ENCODE data around the gene COX8A.

- TF ChIP-seq POLR2A (IDR thresholded peaks at IDR 0.05) (no peak), CTCF (IDR thresholded peaks at IDR 0.05) (no peak), POLR2AphosphoS5 (IDR thresholded peaks at IDR 0.05) (no peak)
Measured at GRCh38 chr11:63958008-63958407, 16.4 kb upstream of the COX8A start.

Data from gastroesophageal sphincter (tissue), 3 donors.